Activated CD4-positive, alpha-beta T cell treated with anti-CD3 and anti-CD28 coated beads, Interleukin-2, amount 10 ng/mL, durations not matched to agents 7 days and 5 days (primary cell): ENCODE data around the gene SBNO2. TPM values are rescaled to one million over a fixed set of nuclear protein-coding genes. Genes with fewer than 3 reads are reported as not detected.
"Not testable (repeated sequence)": the region's sequence is repeated elsewhere in the genome, so short reads cannot be mapped to it uniquely, and the experiment has no call there.

ENCODE experiments used
- CTCF ChIA-PET: fragments of 350-600 bp; sonication (Branson Sonifier 250); formaldehyde crosslinking; loops from one replicate; lab custom pipeline; 2021; ENCODE audit warnings: antibody characterized with exemption; lab: Charles Lee
- POLR2A ChIA-PET: fragments of 350-600 bp; sonication (Branson Sonifier 250); formaldehyde crosslinking; loops from one replicate; lab custom pipeline; 2021; ENCODE audit warnings: antibody characterized with exemption; lab: Charles Lee
- DNase-seq: peaks from one replicate; pipeline ENCODE4 v3.0.0-alpha.2; 2020
- H3K27ac Mint-ChIP-seq: one replicate; pipeline ENCODE4 v1.8.0; 2021; ENCODE audit warnings: mild to moderate bottlenecking, moderate library complexity, mixed read lengths
- H3K27me3 Mint-ChIP-seq: one replicate; pipeline ENCODE4 v1.8.0; 2021; ENCODE audit warnings: mixed read lengths
- H3K36me3 Mint-ChIP-seq: one replicate; pipeline ENCODE4 v1.8.0; 2021; ENCODE audit warnings: low read depth, mixed read lengths
- H3K4me1 Mint-ChIP-seq: one replicate; pipeline ENCODE4 v1.8.0; 2021; ENCODE audit warnings: mixed read lengths
- H3K4me3 Mint-ChIP-seq: one replicate; pipeline ENCODE4 v1.8.0; 2021; ENCODE audit warnings: mild to moderate bottlenecking, moderate library complexity, mixed read lengths
- H3K9me3 Mint-ChIP-seq: one replicate; pipeline ENCODE4 v1.8.0; 2021; ENCODE audit warnings: mixed read lengths
- total RNA-seq, 2 experiments: library from RNA; stranded (reverse); gene quantifications; one replicate each; pipeline ENCODE4 v1.2.3, GENCODE V29; 2021

The SBNO2 gene
- total RNA-seq, 2 experiments from 2014 or later = 84.7 to 91.7 TPM

- Mint-ChIP-seq H3K4me1 (peaks cover 37% of the 10 kb centered on the region), H3K4me3 (peak overlapping the region; percentile 86), H3K36me3 (peaks cover 11% of the 10 kb centered on the region), H3K9me3 (no peaks in the 10 kb centered on the region), H3K27ac (peak overlapping the region; percentile 92), H3K27me3 (no peaks in the 10 kb centered on the region)
- POLR2A ChIA-PET = interaction anchor here (0.8 kb wide), 1 partner anchor 61 kb away, joined by 4 read pairs; no protein-coding TSS in a partner anchor
- CTCF ChIA-PET = interaction anchor here (0.6 to 4.5 kb wide), 10 partner anchors 12 to 85 kb away, joined by 3 to 22 read pairs (median 3); no protein-coding TSS in a partner anchor
- DNase-seq = peak; percentile 67
Observed at GRCh38 chr19:1130771-1131717, 43.0 kb downstream of the SBNO2 start.

- no peak for DNase-seq
- Mint-ChIP-seq H3K4me1 (peaks cover 34% of the 10 kb centered on the region), H3K4me3 (peak overlapping the region; percentile 86), H3K27ac (peak overlapping the region; percentile 92), H3K27me3 (no peaks in the 10 kb centered on the region), H3K36me3 (peaks cover 14% of the 10 kb centered on the region), H3K9me3 (no peaks in the 10 kb centered on the region)
- POLR2A ChIA-PET = no interaction called here
- CTCF ChIA-PET = interaction anchor here (1.3 to 4.5 kb wide), 3 partner anchors 12 to 65 kb away, joined by 4 to 22 read pairs (median 6); no protein-coding TSS in a partner anchor
Observed at GRCh38 chr19:1129535-1129934, 44.5 kb downstream of the SBNO2 start.

- DNase-seq, POLR2A ChIA-PET, H3K4me3 Mint-ChIP-seq, H3K9me3 Mint-ChIP-seq, H3K27me3 Mint-ChIP-seq: not testable (repeated sequence)
- peak overlapping the region; percentile 54 for H3K27ac Mint-ChIP-seq
- CTCF ChIA-PET = interaction anchor here (4.5 kb wide), 1 partner anchor 16 kb away, joined by 22 read pairs; no protein-coding TSS in a partner anchor
- peaks cover 31% of the 10 kb centered on the region for H3K4me1 Mint-ChIP-seq
- H3K36me3 Mint-ChIP-seq = peaks cover 14% of the 10 kb centered on the region
Observed at GRCh38 chr19:1129084-1129483, 45.0 kb downstream of the SBNO2 start.

- no peaks in the 10 kb centered on the region for H3K27me3 Mint-ChIP-seq
- H3K27ac Mint-ChIP-seq = no peak overlapping the region
- CTCF ChIA-PET = interaction anchor here (4.5 kb wide), 1 partner anchor 15 kb away, joined by 22 read pairs; no protein-coding TSS in a partner anchor
- peaks cover 16% of the 10 kb centered on the region for H3K36me3 Mint-ChIP-seq
- H3K4me3 Mint-ChIP-seq = no peak overlapping the region
- POLR2A ChIA-PET = no interaction called here
- peaks cover 25% of the 10 kb centered on the region for H3K4me1 Mint-ChIP-seq
- no peak for DNase-seq
- no peaks in the 10 kb centered on the region for H3K9me3 Mint-ChIP-seq
Observed at GRCh38 chr19:1128106-1128505, 46.0 kb downstream of the SBNO2 start.

- Mint-ChIP-seq H3K27me3 (no peaks in the 10 kb centered on the region), H3K36me3 (peaks cover 20% of the 10 kb centered on the region), H3K4me3 (no peak overlapping the region), H3K9me3 (no peaks in the 10 kb centered on the region), H3K27ac (peak overlapping the region; percentile 25), H3K4me1 (peaks cover 18% of the 10 kb centered on the region)
- POLR2A ChIA-PET = no interaction called here
- no peak for DNase-seq
- CTCF ChIA-PET = interaction anchor here (4.5 kb wide), 1 partner anchor 14 kb away, joined by 22 read pairs; no protein-coding TSS in a partner anchor
Observed at GRCh38 chr19:1126984-1127760, 46.9 kb downstream of the SBNO2 start.

- no peaks in the 10 kb centered on the region for H3K9me3 Mint-ChIP-seq
- DNase-seq = no peak
- H3K36me3 Mint-ChIP-seq = peaks cover 26% of the 10 kb centered on the region
- ChIA-PET CTCF (interaction anchor here (1.7 kb wide), 1 partner anchor 118 kb away, joined by 5 read pairs; no protein-coding TSS in a partner anchor), POLR2A (no interaction called here)
- peak overlapping the region; percentile 19 for H3K27ac Mint-ChIP-seq
- H3K27me3 Mint-ChIP-seq = no peaks in the 10 kb centered on the region
- peaks cover 15% of the 10 kb centered on the region for H3K4me1 Mint-ChIP-seq
- H3K4me3 Mint-ChIP-seq = no peak overlapping the region
Observed at GRCh38 chr19:1125601-1126467, 48.2 kb downstream of the SBNO2 start.

GRCh38 chr19:1123885-1124677 is 50.0 kb downstream of the SBNO2 start:
- Mint-ChIP-seq H3K4me3 (no peak overlapping the region), H3K27me3 (no peaks in the 10 kb centered on the region), H3K36me3 (peaks cover 29% of the 10 kb centered on the region), H3K27ac (no peak overlapping the region), H3K9me3 (no peaks in the 10 kb centered on the region), H3K4me1 (peaks cover 2% of the 10 kb centered on the region)
- no peak for DNase-seq
- ChIA-PET CTCF (interaction anchor here (1.1 to 2.0 kb wide), 2 partner anchors 11 to 70 kb away, joined by 3 to 13 read pairs; no protein-coding TSS in a partner anchor), POLR2A (no interaction called here)

- DNase-seq = no peak
- Mint-ChIP-seq H3K9me3 (no peaks in the 10 kb centered on the region), H3K27ac (no peak overlapping the region), H3K27me3 (no peaks in the 10 kb centered on the region), H3K4me1 (peaks cover 2% of the 10 kb centered on the region), H3K36me3 (peaks cover 32% of the 10 kb centered on the region), H3K4me3 (no peak overlapping the region)
- POLR2A ChIA-PET = no interaction called here
- CTCF ChIA-PET = interaction anchor here (1.0 to 2.0 kb wide), 2 partner anchors 10 to 71 kb away, joined by 8 to 13 read pairs; no protein-coding TSS in a partner anchor
Observed at GRCh38 chr19:1123381-1123780, 50.7 kb downstream of the SBNO2 start.

- Mint-ChIP-seq H3K36me3 (peaks cover 36% of the 10 kb centered on the region), H3K27me3 (no peaks in the 10 kb centered on the region), H3K9me3 (no peaks in the 10 kb centered on the region), H3K4me1 (peaks cover 2% of the 10 kb centered on the region), H3K27ac (peak overlapping the region; percentile 57), H3K4me3 (no peak overlapping the region)
- DNase-seq = peak; percentile 32
- ChIA-PET POLR2A (no interaction called here), CTCF (interaction anchor here (1.0 to 2.0 kb wide), 2 partner anchors 9 to 72 kb away, joined by 8 to 13 read pairs; no protein-coding TSS in a partner anchor)
Observed at GRCh38 chr19:1122972-1123363, 51.1 kb downstream of the SBNO2 start.

GRCh38 chr19:1122021-1122971 is 51.8 kb downstream of the SBNO2 start:
- DNase-seq = no peak
- peaks cover 33% of the 10 kb centered on the region for H3K36me3 Mint-ChIP-seq
- CTCF ChIA-PET = interaction anchor here (1.0 to 2.0 kb wide), 2 partner anchors 9 to 72 kb away, joined by 8 to 13 read pairs; no protein-coding TSS in a partner anchor
- H3K4me3 Mint-ChIP-seq = no peak overlapping the region
- no peaks in the 10 kb centered on the region for H3K4me1 Mint-ChIP-seq
- H3K27me3 Mint-ChIP-seq = no peaks in the 10 kb centered on the region
- no peak overlapping the region for H3K27ac Mint-ChIP-seq
- no peaks in the 10 kb centered on the region for H3K9me3 Mint-ChIP-seq
- POLR2A ChIA-PET = no interaction called here
